ENCODE data around the gene SRPK3.

Gene SRPK3

GRCh38 chrX:153793291-153793690, 12.4 kb downstream of the SRPK3 start:
- peak overlapping the region; percentile 75 for H3K4me3 ChIP-seq (ENCODE audit: low read length)
- TF ChIP-seq CTCF (conservative IDR thresholded peaks at IDR 0.05; ENCODE audit: low read depth, low read length), result no peak
- no peak for DNase-seq (ENCODE audit: low read depth)

GRCh38 chrX:153794018-153794896, 13.4 kb downstream of the SRPK3 start, which contains the start of the genes IDH3G and SSR4:
Gene IDH3G (minus strand): TSS chrX:153794375. CDS start chrX:153794326, 49 bp downstream.
Gene SSR4 (plus strand): TSS chrX:153794668. CDS start chrX:153794688, 20 bp downstream.
- H3K4me3 ChIP-seq (ENCODE audit: low read length), result peak within 1 kb of the TSS; percentile 75
- peak; percentile 62 for DNase-seq (ENCODE audit: low read depth)
- peak; percentile 23 for TF ChIP-seq CTCF (conservative IDR thresholded peaks at IDR 0.05; ENCODE audit: low read depth, low read length)

GRCh38 chrX:153794897-153795816, 14.3 kb downstream of the SRPK3 start:
- H3K4me3 ChIP-seq (ENCODE audit: low read length), result peak overlapping the region; percentile 75
- no peak for TF ChIP-seq CTCF (conservative IDR thresholded peaks at IDR 0.05; ENCODE audit: low read depth, low read length)
- no peak for DNase-seq (ENCODE audit: low read depth)

- no peak overlapping the region for H3K4me3 ChIP-seq (ENCODE audit: low read length)
- TF ChIP-seq CTCF (conservative IDR thresholded peaks at IDR 0.05; ENCODE audit: low read depth, low read length), result no peak
- no peak for DNase-seq (ENCODE audit: low read depth)
Observed at GRCh38 chrX:153797415-153798015, 16.7 kb downstream of the SRPK3 start.

- DNase-seq (ENCODE audit: low read depth), result no peak
- no peak for TF ChIP-seq CTCF (conservative IDR thresholded peaks at IDR 0.05; ENCODE audit: low read depth, low read length)
- no peak overlapping the region for H3K4me3 ChIP-seq (ENCODE audit: low read length)
Observed at GRCh38 chrX:153799326-153799725, 18.5 kb downstream of the SRPK3 start.

GRCh38 chrX:153800177-153800722, 19.4 kb downstream of the SRPK3 start:
- no peak overlapping the region for H3K4me3 ChIP-seq (ENCODE audit: low read length)
- no peak for TF ChIP-seq CTCF (conservative IDR thresholded peaks at IDR 0.05; ENCODE audit: low read depth, low read length)
- DNase-seq (ENCODE audit: low read depth), result no peak
